GM18520 (cell line): ENCODE measurements around the gene SHKBP1.
"Not testable (repeated sequence)": the region's sequence is repeated elsewhere in the genome, so short reads cannot be mapped to it uniquely, and the experiment has no call there.

Experiments used
- ATAC-seq: cut with Tn5 transposase; IDR thresholded peaks from one replicate; pipeline ENCODE4 v1.9.1; 2021; ENCODE audit not compliant: unreplicated experiment

SHKBP1 gene, protein sequence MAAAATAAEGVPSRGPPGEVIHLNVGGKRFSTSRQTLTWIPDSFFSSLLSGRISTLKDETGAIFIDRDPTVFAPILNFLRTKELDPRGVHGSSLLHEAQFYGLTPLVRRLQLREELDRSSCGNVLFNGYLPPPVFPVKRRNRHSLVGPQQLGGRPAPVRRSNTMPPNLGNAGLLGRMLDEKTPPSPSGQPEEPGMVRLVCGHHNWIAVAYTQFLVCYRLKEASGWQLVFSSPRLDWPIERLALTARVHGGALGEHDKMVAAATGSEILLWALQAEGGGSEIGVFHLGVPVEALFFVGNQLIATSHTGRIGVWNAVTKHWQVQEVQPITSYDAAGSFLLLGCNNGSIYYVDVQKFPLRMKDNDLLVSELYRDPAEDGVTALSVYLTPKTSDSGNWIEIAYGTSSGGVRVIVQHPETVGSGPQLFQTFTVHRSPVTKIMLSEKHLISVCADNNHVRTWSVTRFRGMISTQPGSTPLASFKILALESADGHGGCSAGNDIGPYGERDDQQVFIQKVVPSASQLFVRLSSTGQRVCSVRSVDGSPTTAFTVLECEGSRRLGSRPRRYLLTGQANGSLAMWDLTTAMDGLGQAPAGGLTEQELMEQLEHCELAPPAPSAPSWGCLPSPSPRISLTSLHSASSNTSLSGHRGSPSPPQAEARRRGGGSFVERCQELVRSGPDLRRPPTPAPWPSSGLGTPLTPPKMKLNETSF

DNA sequence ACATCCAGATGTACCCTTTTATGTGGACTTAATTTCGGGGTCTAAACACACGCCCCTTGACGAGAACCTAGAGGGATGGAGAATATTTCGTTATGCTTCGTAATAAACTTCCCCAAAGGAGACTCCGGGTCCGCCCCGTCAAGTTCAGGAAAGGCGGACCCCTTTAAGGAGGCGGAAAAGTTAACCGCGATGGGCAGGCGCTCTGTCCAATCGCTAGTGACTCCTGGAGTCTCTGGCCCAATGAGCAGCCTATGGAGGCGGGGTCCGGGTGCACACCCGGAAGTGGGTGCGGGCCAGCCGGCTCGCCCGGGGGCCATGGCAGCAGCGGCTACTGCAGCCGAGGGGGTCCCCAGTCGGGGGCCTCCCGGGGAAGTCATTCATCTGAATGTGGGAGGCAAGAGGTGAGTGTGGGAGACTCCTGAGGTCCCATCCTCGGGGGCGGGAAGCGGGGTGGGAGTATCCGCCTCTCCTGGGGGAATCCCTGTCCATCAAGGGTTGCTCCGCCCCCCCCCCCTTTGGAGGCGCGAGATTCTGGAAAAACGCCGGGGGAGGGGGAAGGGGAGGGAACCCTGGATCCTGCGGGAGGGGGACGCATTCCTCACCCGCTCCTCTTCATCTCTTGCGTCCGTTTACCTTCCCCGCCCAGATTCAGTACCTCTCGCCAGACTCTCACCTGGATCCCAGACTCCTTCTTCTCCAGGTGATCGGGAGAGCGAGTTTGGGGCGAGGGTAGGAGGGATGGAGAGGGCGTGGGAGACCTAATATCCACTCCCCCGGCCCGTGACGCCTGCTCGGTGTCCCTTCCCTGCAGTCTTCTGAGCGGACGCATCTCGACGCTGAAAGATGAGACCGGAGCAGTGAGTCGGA is at the start of gene SHKBP1:
TSS of gene SHKBP1 (plus strand) at position 289 of the 867 bp plus-strand sequence. CDS start at position 316, 27 bp downstream.
- peak; percentile 94 for ATAC-seq

DNA sequence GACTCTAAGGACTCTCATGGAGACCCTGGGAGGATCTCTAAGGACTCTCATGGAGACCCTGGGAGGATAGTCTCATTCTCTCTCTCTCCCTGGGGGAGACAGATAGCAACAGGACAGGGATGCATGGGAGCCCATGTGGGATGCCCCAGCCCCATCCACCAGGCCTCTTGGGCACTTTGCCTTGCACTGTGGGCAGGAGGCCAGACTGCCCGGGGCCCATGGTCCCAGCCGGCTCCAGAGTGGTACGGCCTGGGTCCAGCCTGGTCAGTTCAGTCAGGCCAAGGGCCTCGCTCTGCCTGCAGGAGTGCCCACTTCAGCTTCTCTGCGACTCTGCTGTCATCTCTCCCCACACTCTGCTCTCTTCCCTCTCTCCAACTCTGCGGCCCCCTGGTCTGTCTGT is 48.6 kb upstream of the SHKBP1 start:
- no peak for ATAC-seq

DNA sequence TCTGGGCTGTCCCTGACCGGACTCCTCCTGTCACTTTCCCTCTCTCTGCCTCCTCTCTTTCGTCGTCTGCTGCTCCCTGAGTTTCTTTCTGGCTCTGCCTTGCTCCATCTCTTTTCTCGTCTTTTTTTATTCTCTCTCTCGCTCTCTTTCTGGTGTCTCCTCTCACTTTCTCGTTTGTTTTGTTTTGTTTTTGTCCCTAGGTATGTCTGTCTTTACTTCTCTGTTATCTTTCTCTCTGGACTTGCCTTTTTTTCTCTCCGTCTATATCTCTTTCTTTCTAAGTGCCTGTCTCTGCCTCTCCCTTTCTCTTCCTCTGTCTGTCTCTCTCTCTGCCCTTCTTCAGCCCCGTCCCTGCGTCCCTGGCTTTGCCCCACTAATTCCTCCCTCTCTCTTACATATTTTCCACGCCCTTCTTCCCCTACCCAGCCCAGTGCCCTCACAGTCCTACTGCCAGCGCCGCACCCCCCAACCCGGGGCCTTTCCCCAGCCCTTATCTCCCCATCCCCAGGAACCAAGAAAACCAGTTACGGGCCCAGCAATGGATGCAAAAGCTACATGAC is 48.1 kb upstream of the SHKBP1 start:
- ATAC-seq: no peak

GRCh38 chr19:40529093-40529954 is 47.3 kb upstream of the SHKBP1 start:
- peak; percentile 52 for ATAC-seq

DNA sequence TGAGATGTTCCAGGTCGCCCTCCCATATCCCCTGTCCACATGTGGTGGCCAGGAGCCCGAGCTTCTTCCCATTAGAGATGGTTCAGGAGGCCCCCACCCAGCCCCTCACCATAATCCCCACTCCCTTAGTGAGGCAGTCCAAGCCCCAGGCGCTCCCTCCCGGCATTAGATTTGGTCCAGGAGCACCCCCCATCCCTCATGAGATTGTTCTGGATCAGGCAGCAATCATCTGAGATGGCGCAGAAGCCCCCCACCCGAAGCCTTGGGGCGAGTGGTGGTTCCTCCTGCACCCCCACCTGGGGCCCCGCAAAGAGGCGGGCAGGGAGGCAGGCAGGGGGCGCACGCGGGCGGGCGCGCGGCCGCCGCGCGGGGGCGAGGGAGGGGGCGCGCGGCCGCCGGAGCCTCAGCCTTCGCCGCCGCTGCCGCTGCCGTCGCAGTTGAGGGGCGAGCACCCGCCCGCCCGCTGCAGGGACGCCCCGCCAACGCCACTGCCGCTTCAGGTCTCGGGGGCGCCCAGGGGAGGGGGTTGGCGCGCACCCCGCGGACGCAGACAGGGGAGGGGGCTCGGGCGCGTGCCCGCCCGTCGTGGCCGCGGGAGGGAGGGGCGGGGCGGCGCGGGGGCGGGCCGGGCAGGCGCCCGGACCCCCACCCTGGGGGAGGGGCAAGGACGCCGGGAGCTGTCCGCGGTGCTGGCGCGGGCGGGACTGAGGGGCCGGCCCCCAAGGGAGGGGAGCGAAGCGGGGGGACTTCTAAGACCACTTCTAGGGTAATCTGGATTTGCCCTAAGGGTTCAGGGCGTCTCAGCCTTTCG is 46.4 kb upstream of the SHKBP1 start:
- ATAC-seq: no peak

- ATAC-seq: no peak
Measured at GRCh38 chr19:40533508-40533907, 43.2 kb upstream of the SHKBP1 start.

DNA sequence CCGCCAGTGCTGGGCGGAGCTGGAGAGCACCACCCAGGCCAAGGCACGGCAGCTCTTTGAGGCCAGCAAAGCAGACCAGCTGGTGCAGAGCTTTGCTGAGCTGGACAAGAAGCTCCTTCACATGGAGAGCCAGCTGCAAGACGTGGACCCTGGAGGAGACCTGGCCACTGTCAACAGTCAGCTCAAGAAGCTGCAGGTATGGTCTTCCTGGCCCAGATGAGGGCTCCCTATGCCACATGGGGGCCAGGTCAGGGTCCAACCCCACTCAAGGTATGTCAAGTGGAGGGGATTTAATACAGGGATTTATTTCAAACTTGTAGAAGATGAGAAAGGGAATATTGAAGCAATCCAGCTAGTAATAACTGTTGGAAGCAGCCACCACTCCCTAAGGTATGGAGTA is 42.5 kb upstream of the SHKBP1 start:
- ATAC-seq: no peak

DNA sequence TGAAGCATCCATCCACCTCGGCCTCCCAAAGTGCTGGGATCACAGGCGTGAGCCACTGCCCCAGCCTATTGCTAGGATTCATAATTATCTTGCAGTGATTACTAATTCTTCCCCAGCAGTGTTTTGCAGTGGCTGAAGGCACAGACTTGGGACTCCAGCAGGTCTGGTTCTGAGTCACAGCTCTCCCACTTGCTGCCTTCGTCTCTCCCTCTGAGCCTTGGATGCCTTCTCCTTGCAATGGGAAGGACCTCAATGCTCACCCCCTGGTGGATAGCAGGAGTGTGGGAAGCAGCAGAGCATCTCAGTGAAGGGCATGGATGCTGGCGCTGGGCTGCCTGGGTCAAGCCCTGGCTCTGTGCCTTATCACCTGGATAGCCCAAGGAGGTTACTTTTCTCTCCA is 37.6 kb upstream of the SHKBP1 start:
- ATAC-seq: no peak

GRCh38 chr19:40542202-40542859 is 34.3 kb upstream of the SHKBP1 start:
- ATAC-seq: no peak

- no peak for ATAC-seq
Measured at GRCh38 chr19:40543029-40543597, 33.6 kb upstream of the SHKBP1 start.

- ATAC-seq: not testable (repeated sequence)
Measured at GRCh38 chr19:40546153-40546841, 30.4 kb upstream of the SHKBP1 start.

- not testable (repeated sequence) for ATAC-seq
Measured at GRCh38 chr19:40547190-40547589, 29.5 kb upstream of the SHKBP1 start.

DNA sequence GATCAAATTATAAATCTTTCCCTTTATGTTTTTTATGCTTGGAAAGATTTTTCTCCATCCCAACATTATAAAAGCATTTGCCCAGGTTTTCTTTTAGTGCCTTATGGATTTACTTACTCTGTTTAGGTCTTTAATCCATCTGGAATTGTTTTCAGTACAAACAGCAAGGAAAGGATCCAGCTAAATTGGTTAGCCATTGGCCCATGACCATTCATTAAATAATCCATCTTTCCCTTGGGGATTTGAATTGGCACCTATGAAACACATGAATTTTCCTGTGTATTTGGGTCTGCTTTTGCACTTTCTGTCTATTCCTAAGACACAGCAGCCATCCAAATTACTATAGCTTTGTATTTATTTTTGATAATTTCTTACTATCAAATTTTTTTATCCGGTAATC is 28.8 kb upstream of the SHKBP1 start:
- ATAC-seq: no peak

- ATAC-seq: no peak
Measured at GRCh38 chr19:40549007-40549708, 27.5 kb upstream of the SHKBP1 start.

GRCh38 chr19:40550951-40551350 is 25.7 kb upstream of the SHKBP1 start:
- no peak for ATAC-seq

GRCh38 chr19:40552848-40553247 is 23.8 kb upstream of the SHKBP1 start:
- ATAC-seq: no peak
